Measurements from ENCODE around the gene EIF2B5. TPM values are rescaled to one million over a fixed set of nuclear protein-coding genes. Genes with fewer than 3 reads are reported as not detected.
A peak's percentile ranks its signal among the peaks of the same experiment; 100 is the strongest.

The EIF2B5 gene
- total and polyA plus RNA-seq, 2 of the 13 experiments (the other 11 are each of a cell fraction or from before 2014, with no cell fraction given), result 38.4 to 60.2 TPM

GRCh38 chr3:184135149-184135910 lies at the start of gene EIF2B5 (continued):
- TF ChIP-seq ZNF687 (CRISPR knock-in tag; IDR thresholded peaks at IDR 0.05) (peak; percentile 92), ZBTB26 (CRISPR knock-in tag; IDR thresholded peaks at IDR 0.05; ENCODE audit: borderline replicate concordance) (peak; percentile 29; the same call in 1 of the 2 replicates), ZFP36L2 (CRISPR knock-in tag; IDR thresholded peaks at IDR 0.05) (no peak), ARNTL (CRISPR knock-in tag; IDR thresholded peaks at IDR 0.05) (peak; percentile 30; the same call in 1 of the 2 replicates), CREBL2 (CRISPR knock-in tag; IDR thresholded peaks at IDR 0.05; ENCODE audit: borderline replicate concordance) (no peak), HES4 (CRISPR knock-in tag; IDR thresholded peaks at IDR 0.05; ENCODE audit: borderline replicate concordance) (peak; percentile 63; the same call in 1 of the 2 replicates), ZKSCAN8 (CRISPR knock-in tag; IDR thresholded peaks at IDR 0.05; ENCODE audit: borderline replicate concordance) (peak; percentile 78; the same call in 1 of the 2 replicates), NR0B2 (CRISPR knock-in tag; IDR thresholded peaks at IDR 0.05) (peak; percentile 18; the same call in 1 of the 2 replicates), ZMYM2 (CRISPR knock-in tag; IDR thresholded peaks at IDR 0.05) (0 out of 2 replicates have a peak, but pooled peaks have one; percentile 48), HIC2 (CRISPR knock-in tag; IDR thresholded peaks at IDR 0.05; ENCODE audit: low read depth) (0 out of 2 replicates have a peak, but pooled peaks have one; percentile 51), ZNF570 (CRISPR knock-in tag; IDR thresholded peaks at IDR 0.05; ENCODE audit: borderline replicate concordance) (no peak), ZNF709 (CRISPR knock-in tag; IDR thresholded peaks at IDR 0.05) (peak; percentile 79), ZNF607 (CRISPR knock-in tag; IDR thresholded peaks at IDR 0.05; ENCODE audit: borderline replicate concordance) (peak; percentile 90), ZNF275 (CRISPR knock-in tag; IDR thresholded peaks at IDR 0.05; ENCODE audit: borderline replicate concordance) (peak; percentile 82; the same call in 1 of the 2 replicates), SMYD3 (CRISPR knock-in tag; IDR thresholded peaks at IDR 0.05) (peak; percentile 12; the same call in 1 of the 2 replicates), KLF9 (CRISPR knock-in tag; IDR thresholded peaks at IDR 0.05; ENCODE audit: low read depth) (0 out of 2 replicates have a peak, but pooled peaks have one; percentile 79), ZNF614 (CRISPR knock-in tag; IDR thresholded peaks at IDR 0.05; ENCODE audit: borderline replicate concordance) (peak; percentile 89), MXD4 (CRISPR knock-in tag; IDR thresholded peaks at IDR 0.05) (peak; percentile 67), POGZ (CRISPR knock-in tag; IDR thresholded peaks at IDR 0.05) (peak; percentile 93)
